IMR-90 (cell line): ENCODE results near the gene ATP10A. TPM values are rescaled to one million over a fixed set of nuclear protein-coding genes. Genes with fewer than 3 reads are reported as not detected.

ENCODE experiments used
- ATAC-seq: fragments of 200-7000 bp; cut with Tn5 transposase; 2 replicates; pipeline ENCODE4 v1.9.1; 2020; ENCODE audit warnings: low read depth, mild to moderate bottlenecking, moderate library complexity
- BruUV-seq: library from RNA; stranded (reverse); fragments of 400-500 nt; replicated peaks from 2 replicates; lab custom pipeline; 2021; lab: Mats Ljungman, UMichigan
- CTCF ChIA-PET: fragments of 300-600 bp; formaldehyde crosslinking; extraction: SDS; loops from one replicate; lab custom pipeline; 2021; ENCODE audit warnings: antibody characterized with exemption; lab: Yijun Ruan, JAX
- POLR2A ChIA-PET: fragments of 300-600 bp; sonication (Branson Sonifier 250); formaldehyde crosslinking; loops from one replicate; lab custom pipeline; 2022; ENCODE audit warnings: antibody characterized with exemption; ENCODE audit not compliant: unreplicated experiment; lab: Charles Lee
- DNase-seq: peaks from one replicate; pipeline ENCODE4 v3.0.0; 2013
- H2AFZ ChIP-seq: replicated peaks from 2 replicates; pipeline ENCODE3; 2013; ENCODE audit warnings: low read length, mild to moderate bottlenecking; ENCODE audit not compliant: poor library complexity
- H2AK5ac ChIP-seq: 2 replicates; pipeline ENCODE4 v1.6.1; 2013; ENCODE audit warnings: low read depth, low read length, inconsistent platforms
- H2AK9ac ChIP-seq: replicated peaks from 2 replicates; pipeline ENCODE3; 2013; ENCODE audit warnings: mild to moderate bottlenecking, low read depth, low read length, moderate library complexity; ENCODE audit not compliant: poor library complexity
- H2BK120ac ChIP-seq: 2 replicates; pipeline ENCODE4 v1.6.1; 2013; ENCODE audit warnings: low read depth, low read length, inconsistent platforms
- H2BK15ac ChIP-seq: 3 replicates; pipeline ENCODE4 v1.6.1; 2013; ENCODE audit warnings: low read depth, low read length, inconsistent platforms
- H2BK20ac ChIP-seq: 2 replicates; pipeline ENCODE4 v1.6.1; 2013; ENCODE audit warnings: low read depth, mild to moderate bottlenecking, inconsistent platforms, low read length, moderate library complexity
- H2BK5ac ChIP-seq: 2 replicates; pipeline ENCODE4 v1.6.1; 2013; ENCODE audit warnings: mild to moderate bottlenecking, low read depth, low read length, inconsistent platforms; ENCODE audit not compliant: poor library complexity, severe bottlenecking
- H3K14ac ChIP-seq: replicated peaks from 2 replicates; pipeline ENCODE4 v1.6.1; 2013; ENCODE audit warnings: low read depth, low read length, inconsistent platforms
- H3K18ac ChIP-seq: 2 replicates; pipeline ENCODE4 v1.6.1; 2013; ENCODE audit warnings: low read depth, low read length, control low read depth
- H3K23ac ChIP-seq: 2 replicates; pipeline ENCODE4 v1.6.1; 2013; ENCODE audit warnings: low read depth, low read length, inconsistent platforms
- H3K27ac ChIP-seq: 2 replicates; pipeline ENCODE4 v1.5.1; 2013; ENCODE audit warnings: mild to moderate bottlenecking, control low read depth, low read length; ENCODE audit not compliant: insufficient read depth
- H3K27me3 ChIP-seq: 2 replicates; pipeline ENCODE4 v1.6.1; 2013; ENCODE audit warnings: low read length; ENCODE audit not compliant: control insufficient read depth, insufficient read depth
- H3K36me3 ChIP-seq: 2 replicates; pipeline ENCODE4 v1.6.1; 2013; ENCODE audit warnings: low read length, mixed read lengths; ENCODE audit not compliant: control insufficient read depth, insufficient read depth
- H3K4ac ChIP-seq: 2 replicates; pipeline ENCODE4 v1.6.1; 2013; ENCODE audit warnings: low read depth, low read length, inconsistent platforms
- H3K4me1 ChIP-seq: 2 replicates; pipeline ENCODE4 v1.6.1; 2013; ENCODE audit warnings: low read length, mixed read lengths; ENCODE audit not compliant: control insufficient read depth, insufficient read depth
- H3K4me2 ChIP-seq: 2 replicates; pipeline ENCODE4 v1.6.1; 2013; ENCODE audit warnings: low read depth, mild to moderate bottlenecking, control low read depth, low read length, moderate library complexity
- H3K4me3 ChIP-seq: 2 replicates; pipeline ENCODE4 v1.5.1; 2013; ENCODE audit warnings: low read depth, mild to moderate bottlenecking, control low read depth, low read length, moderate library complexity; ENCODE audit not compliant: insufficient read depth
- H3K56ac ChIP-seq: 2 replicates; pipeline ENCODE4 v1.6.1; 2013; ENCODE audit warnings: low read length, inconsistent platforms; ENCODE audit not compliant: insufficient read depth; ENCODE audit errors: extremely low read depth
- H3K79me1 ChIP-seq, 2 experiments: 2 replicates each; pipeline ENCODE4 v1.6.1; 2013; ENCODE audit warnings: low read length in 2 of 2, inconsistent platforms in 1 of 2, low read depth in 1 of 2
- H3K9ac ChIP-seq: 2 replicates; pipeline ENCODE4 v1.6.1; 2013; ENCODE audit warnings: low read depth, low read length, control low read depth
- H3K9me1 ChIP-seq: 2 replicates; pipeline ENCODE4 v1.6.1; 2013; ENCODE audit warnings: low read length, inconsistent platforms; ENCODE audit not compliant: insufficient read depth
- H3K9me3 ChIP-seq: 2 replicates; pipeline ENCODE4 v1.6.1; 2013; ENCODE audit warnings: low read length; ENCODE audit not compliant: control insufficient read depth, insufficient read depth
- H4K20me1 ChIP-seq: 2 replicates; pipeline ENCODE4 v1.6.1; 2013; ENCODE audit warnings: low read length, inconsistent platforms; ENCODE audit not compliant: insufficient read depth
- H4K5ac ChIP-seq: 2 replicates; pipeline ENCODE4 v1.6.1; 2013; ENCODE audit warnings: mild to moderate bottlenecking, low read depth, low read length, control low read depth
- H4K8ac ChIP-seq, 2 experiments: 2 replicates each; pipeline ENCODE4 v1.6.1; 2013; ENCODE audit warnings: low read depth in 2 of 2, low read length in 2 of 2, control low read depth in 1 of 2, inconsistent platforms in 1 of 2
- H4K91ac ChIP-seq: 2 replicates; pipeline ENCODE4 v1.6.1; 2013; ENCODE audit warnings: low read depth, low read length, inconsistent platforms; ENCODE audit not compliant: insufficient read depth
- BHLHE40 ChIP-seq: fragments of 150-350 bp; IDR thresholded peaks from 2 replicates; pipeline ENCODE4 v1.6.1; 2016; ENCODE audit warnings: mild to moderate bottlenecking, low read depth, low read length
- CEBPB ChIP-seq: IDR thresholded peaks from 2 replicates; pipeline ENCODE4 v1.6.1; 2012; ENCODE audit warnings: low read depth, low read length, improper control_type of control experiment
- CHD1 ChIP-seq: IDR thresholded peaks from 2 replicates; pipeline ENCODE4 v1.6.1; 2012; ENCODE audit warnings: low read depth, low read length, improper control_type of control experiment
- CTCF ChIP-seq: conservative IDR thresholded peaks from 2 replicates; pipeline ENCODE4 v1.5.1; 2012; ENCODE audit warnings: mild to moderate bottlenecking, low read depth, low read length, improper control_type of control experiment
- ELK1 ChIP-seq: fragments of 150-350 bp; IDR thresholded peaks from 2 replicates; pipeline ENCODE4 v1.6.1; 2016; ENCODE audit warnings: low read depth, mild to moderate bottlenecking, low read length, moderate library complexity, borderline replicate concordance
- FOS ChIP-seq: fragments of 150-350 bp; IDR thresholded peaks from 2 replicates; pipeline ENCODE4 v1.6.1; 2016; ENCODE audit warnings: low read depth, low read length
- MAFK ChIP-seq: IDR thresholded peaks from 2 replicates; pipeline ENCODE4 v1.6.1; 2012; ENCODE audit warnings: low read depth, low read length, improper control_type of control experiment
- MAZ ChIP-seq: IDR thresholded peaks from 2 replicates; pipeline ENCODE4 v1.6.1; 2012; ENCODE audit warnings: low read depth, mild to moderate bottlenecking, low read length, improper control_type of control experiment, moderate library complexity, borderline replicate concordance
- MXI1 ChIP-seq: IDR thresholded peaks from 2 replicates; pipeline ENCODE4 v1.6.1; 2012; ENCODE audit warnings: low read depth, mild to moderate bottlenecking, low read length, moderate library complexity, borderline replicate concordance
- NFE2L2 ChIP-seq: fragments of 150-350 bp; IDR thresholded peaks from 2 replicates; pipeline ENCODE4 v1.6.1; 2016; ENCODE audit warnings: low read depth, mild to moderate bottlenecking, low read length
- POLR2A ChIP-seq: IDR thresholded peaks from 2 replicates; pipeline ENCODE4 v1.6.1; 2012; ENCODE audit warnings: mild to moderate bottlenecking, low read depth, low read length
- RAD21 ChIP-seq: IDR thresholded peaks from 2 replicates; pipeline ENCODE4 v1.6.1; 2012; ENCODE audit warnings: low read length, improper control_type of control experiment
- RCOR1 ChIP-seq: IDR thresholded peaks from 2 replicates; pipeline ENCODE4 v1.6.1; 2012; ENCODE audit warnings: mild to moderate bottlenecking, low read length, improper control_type of control experiment; ENCODE audit not compliant: insufficient replicate concordance
- RFX5 ChIP-seq: IDR thresholded peaks from 2 replicates; pipeline ENCODE4 v1.8.0; 2012; ENCODE audit warnings: low read depth, mild to moderate bottlenecking, low read length, moderate library complexity
- SMC3 ChIP-seq: fragments of 150-350 bp; IDR thresholded peaks from 2 replicates; pipeline ENCODE4 v1.6.1; 2016; ENCODE audit warnings: low read depth, mild to moderate bottlenecking, antibody characterized with exemption, low read length, moderate library complexity
- USF2 ChIP-seq: fragments of 150-350 bp; IDR thresholded peaks from 2 replicates; pipeline ENCODE4 v1.6.1; 2017; ENCODE audit warnings: mild to moderate bottlenecking, antibody characterized with exemption, low read length, low read depth
- WGBS, 2 experiments: methylation state at CpG; one replicate each; pipeline versions ENCODE4 v1.1.5 to v1.1.7; 2013; ENCODE audit warnings: missing lambda C conversion rate in 2 of 2; ENCODE audit not compliant: insufficient read length in 1 of 2; ENCODE audit errors: extremely low coverage in 2 of 2; 5-methylcytosine and 5-hydroxymethylcytosine counted together
- dilution Hi-C: fragments of 300-500 bp; cut with HindIII; formaldehyde crosslinking; loops from one replicate; pipeline ENCODE4 v1.14.3; 2018; ENCODE audit warnings: low sequenced_read_pairs; ENCODE audit not compliant: unreplicated experiment
- in situ Hi-C: fragments of 300-500 bp; cut with MboI; formaldehyde crosslinking; loops from 3 replicates; pipeline ENCODE4 v1.14.3; 2019; ENCODE audit warnings: low sequenced_read_pairs, inconsistent platforms, mixed read lengths
- intact Hi-C: fragments of 100-400 bp; cut with micrococcal nuclease; formaldehyde crosslinking; loops from 2 replicates; pipeline ENCODE4 v1.10.0; 2022
- polyA plus RNA-seq, 3 experiments: library from polyadenylated mRNA; depleted of rRNA; stranded (reverse); fragments of >200 nt; gene quantifications; 2 replicates each; pipeline ENCODE4 v1.2.3, GENCODE V29; 2012; ENCODE audit warnings: low replicate concordance in 1 of 3
- total RNA-seq: library from RNA; depleted of rRNA; stranded (reverse); fragments of >200 nt; gene quantifications from 2 replicates; pipeline ENCODE4 v1.2.3, GENCODE V29; 2012

ATP10A gene
- total and polyA plus RNA-seq, 2 of the 4 experiments (the other 2 are of a cell fraction) = 13.8 to 16.0 TPM

GRCh38 chr15:25676070-25676469 is 187.1 kb downstream of the ATP10A start:
- Histone ChIP-seq H3K36me3 (peaks cover 14% of the 10 kb centered on the region; the same call in 1 of the 2 replicates), H3K4ac (no peak overlapping the region), H3K4me1 (peaks cover 2% of the 10 kb centered on the region; the same call in 1 of the 2 replicates), H3K14ac (no peak overlapping the region), H4K20me1 (no peaks in the 10 kb centered on the region), H2AK5ac (no peak overlapping the region), H3K23ac (no peak overlapping the region), H3K18ac (no peak overlapping the region), H3K4me3 (no peak overlapping the region), H3K27ac (no peak overlapping the region), H2AK9ac (no peak overlapping the region), H3K79me1 (no peaks in the 10 kb centered on the region), H3K4me2 (no peak overlapping the region), H3K27me3 (no peaks in the 10 kb centered on the region), H2AFZ (no peak overlapping the region), H4K5ac (no peak overlapping the region), H2BK5ac (no peak overlapping the region), H3K9me3 (no peaks in the 10 kb centered on the region), H4K91ac (no peak overlapping the region), H3K9ac (no peak overlapping the region), H2BK20ac (no peak overlapping the region), H3K9me1 (peaks cover 5% of the 10 kb centered on the region; the same call in 1 of the 2 replicates), H2BK15ac (no peak overlapping the region), H3K56ac (no peak overlapping the region), H2BK120ac (no peak overlapping the region), H4K8ac (no peak overlapping the region)
- BruUV-seq = no TSS peak
- DNase-seq (no peak), ATAC-seq (no peak)
- CTCF ChIA-PET = no interaction called here
- POLR2A ChIA-PET = no interaction called here
- in situ Hi-C loops (no loop called here), intact Hi-C loops (no loop called here), dilution Hi-C loops (no loop called here)
- TF ChIP-seq RAD21 = no peak
- no peak for TF ChIP-seq POLR2A
- no peak for TF ChIP-seq FOS
- TF ChIP-seq USF2 = no peak
- TF ChIP-seq RCOR1 = no peak
- no peak for TF ChIP-seq MAFK
- TF ChIP-seq MXI1 = no peak
- TF ChIP-seq CTCF = no peak
- TF ChIP-seq NFE2L2 = no peak
- TF ChIP-seq MAZ = no peak
- TF ChIP-seq RFX5 = no peak
- no peak for TF ChIP-seq CHD1
- no peak for TF ChIP-seq BHLHE40
- no peak for TF ChIP-seq CEBPB
- no peak for TF ChIP-seq SMC3
- no peak for TF ChIP-seq ELK1
- WGBS, 2 experiments = 80% methylated on average over 2 of the region's 8 CpGs; no CpG with 5 or more reads in 1 of the 2 experiments
